Kidney (tissue), 14 donors: ENCODE measurements around the gene LCMT1. TPM values are rescaled to one million over a fixed set of nuclear protein-coding genes. Genes with fewer than 3 reads are reported as not detected.

Experiments used
- DNase-seq, 5 donors: peaks; one replicate each; pipeline ENCODE4 v3.0.0-alpha.2; 2013 to 2020
- FAIRE-seq: peaks from 2 replicates; lab custom pipeline; 2012; peaks lifted over from hg19 to GRCh38; lab: Jason Lieb, UNC
- H3K27ac ChIP-seq, 2 donors: one replicate each; pipeline ENCODE4 v1.7.0; 2013; ENCODE audit warnings: low read depth in 2 of 2, low read length in 2 of 2, inconsistent platforms in 1 of 2
- H3K27me3 ChIP-seq: one replicate; pipeline ENCODE4 v1.7.1; 2013; ENCODE audit warnings: low read length, inconsistent platforms; ENCODE audit not compliant: control insufficient read depth, insufficient read depth
- H3K36me3 ChIP-seq, 3 donors: one replicate each; pipeline versions ENCODE4 v1.7.0 to v1.7.1; 2013; ENCODE audit warnings: low read length in 3 of 3, control low read depth in 1 of 3, inconsistent platforms in 1 of 3; ENCODE audit not compliant: insufficient read depth in 3 of 3, control insufficient read depth in 2 of 3
- H3K4me1 ChIP-seq, 3 donors: one replicate each; pipeline versions ENCODE4 v1.7.0 to v1.7.1; 2013; ENCODE audit warnings: low read length in 3 of 3, inconsistent platforms in 1 of 3, low read depth in 1 of 3; ENCODE audit not compliant: control insufficient read depth in 2 of 3, insufficient read depth in 2 of 3
- H3K4me3 ChIP-seq, 3 donors: one replicate each; pipeline versions ENCODE4 v1.7.0 to v1.8.1; 2013; ENCODE audit warnings: low read length in 3 of 3, control low read depth in 1 of 3, inconsistent platforms in 1 of 3
- H3K9ac ChIP-seq, 3 donors: one replicate each; pipeline versions ENCODE4 v1.7.0 to v1.7.1; 2013; ENCODE audit warnings: low read length in 3 of 3, control low read depth in 1 of 3, inconsistent platforms in 1 of 3
- H3K9me3 ChIP-seq, 3 donors: one replicate each; pipeline versions ENCODE4 v1.7.0 to v1.7.1; 2013; ENCODE audit warnings: low read length in 3 of 3, control low read depth in 1 of 3, inconsistent platforms in 1 of 3; ENCODE audit not compliant: control insufficient read depth in 2 of 3, insufficient read depth in 1 of 3
- intact Hi-C: fragments of 100-400 bp; cut with DNase I; formaldehyde crosslinking; loops from one replicate; pipeline ENCODE4 v1.11.1; 2022
- polyA plus RNA-seq: library from polyadenylated mRNA; stranded (reverse); fragments of 350-450 nt; fragmentation: Illumina TruSeq; extraction: RNeasy Lipid Tissue Mini Kit (QIAGEN cat#74804); gene quantifications from one replicate; pipeline ENCODE4 v1.2.3, GENCODE V29; 2014; ENCODE audit warnings: low read depth, low replicate concordance; ENCODE audit not compliant: insufficient read depth
- total RNA-seq: library from RNA; stranded (reverse); fragmentation: NEBNext Ultra II Directional; extraction: Animal tissue kit (Norgen Biotek cat#: 25700); gene quantifications from one replicate; pipeline ENCODE4 v1.2.1, GENCODE V29; 2021
- TF ChIP-seq, protein P1 (sequence below): IDR thresholded peaks from 3 replicates; pipeline ENCODE4 v1.5.1; 2012; ENCODE audit warnings: mild to moderate bottlenecking, moderate library complexity, borderline replicate concordance; ENCODE audit not compliant: insufficient read depth; ENCODE audit errors: extremely low read depth
- donor health status: control.
- donor health status: control.
- donor health status: control.
- donor health status: control.
- donor health status: control.
- donor health status: DM: yes; HTN: yes; CAD: no.
- donor health status: Normal renal cell carcinoma (clear cell type).

Gene LCMT1
- total and polyA plus RNA-seq, 2 donors from 2014 or later, result 44.8 to 52.9 TPM

DNA sequence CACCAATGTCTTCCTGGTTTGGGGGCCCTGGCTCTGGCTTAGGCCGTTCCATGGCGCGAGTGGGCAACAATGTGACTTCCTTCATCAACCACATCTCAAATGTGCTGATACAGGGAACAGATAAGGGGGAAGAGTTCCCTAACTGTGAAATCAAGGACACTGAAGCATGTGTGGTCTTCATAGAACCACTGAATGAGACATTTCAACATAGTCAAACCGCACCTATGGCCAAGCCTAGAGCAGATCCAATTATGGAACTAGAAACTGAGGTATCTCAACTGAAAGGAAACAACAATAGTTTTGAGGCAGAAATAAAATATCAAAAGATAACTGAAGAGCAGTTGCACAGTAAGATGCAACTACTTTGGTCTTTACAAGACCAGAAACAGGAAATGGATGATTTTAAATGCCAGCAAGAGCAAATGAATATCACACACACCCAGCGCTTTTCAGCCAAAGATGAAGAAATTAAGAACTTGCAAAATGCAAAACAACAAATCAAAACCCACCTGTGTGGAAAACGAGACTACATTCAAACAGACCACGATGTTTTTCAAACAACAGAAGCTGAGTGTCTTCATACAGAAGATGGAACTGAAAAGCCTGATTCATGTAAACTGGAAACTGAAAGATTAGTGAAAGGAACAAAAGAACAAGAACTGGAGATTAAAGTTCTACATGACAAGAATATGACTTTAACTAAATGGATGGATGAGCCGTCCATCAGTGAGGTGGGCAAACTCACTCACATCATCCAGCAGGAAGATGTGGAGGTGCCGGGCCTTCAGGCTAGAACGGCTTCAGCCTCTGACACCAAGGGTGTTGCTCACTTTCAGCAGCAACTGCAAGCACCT, 18.1 kb upstream of the LCMT1 start:
- Histone ChIP-seq H3K4me1 (no peaks in the 10 kb centered on the region), H3K36me3 (no peaks in the 10 kb centered on the region), H3K4me3 (no peak overlapping the region), H3K27ac (no peak overlapping the region), H3K9me3 (no peaks in the 10 kb centered on the region), H3K9ac (no peak overlapping the region), H3K27me3 (no peaks in the 10 kb centered on the region)
- TF ChIP-seq, protein P1, sequence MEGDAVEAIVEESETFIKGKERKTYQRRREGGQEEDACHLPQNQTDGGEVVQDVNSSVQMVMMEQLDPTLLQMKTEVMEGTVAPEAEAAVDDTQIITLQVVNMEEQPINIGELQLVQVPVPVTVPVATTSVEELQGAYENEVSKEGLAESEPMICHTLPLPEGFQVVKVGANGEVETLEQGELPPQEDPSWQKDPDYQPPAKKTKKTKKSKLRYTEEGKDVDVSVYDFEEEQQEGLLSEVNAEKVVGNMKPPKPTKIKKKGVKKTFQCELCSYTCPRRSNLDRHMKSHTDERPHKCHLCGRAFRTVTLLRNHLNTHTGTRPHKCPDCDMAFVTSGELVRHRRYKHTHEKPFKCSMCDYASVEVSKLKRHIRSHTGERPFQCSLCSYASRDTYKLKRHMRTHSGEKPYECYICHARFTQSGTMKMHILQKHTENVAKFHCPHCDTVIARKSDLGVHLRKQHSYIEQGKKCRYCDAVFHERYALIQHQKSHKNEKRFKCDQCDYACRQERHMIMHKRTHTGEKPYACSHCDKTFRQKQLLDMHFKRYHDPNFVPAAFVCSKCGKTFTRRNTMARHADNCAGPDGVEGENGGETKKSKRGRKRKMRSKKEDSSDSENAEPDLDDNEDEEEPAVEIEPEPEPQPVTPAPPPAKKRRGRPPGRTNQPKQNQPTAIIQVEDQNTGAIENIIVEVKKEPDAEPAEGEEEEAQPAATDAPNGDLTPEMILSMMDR, result no peak
- FAIRE-seq (no peak), DNase-seq (no peak)
- intact Hi-C loops, result no loop called here

DNA sequence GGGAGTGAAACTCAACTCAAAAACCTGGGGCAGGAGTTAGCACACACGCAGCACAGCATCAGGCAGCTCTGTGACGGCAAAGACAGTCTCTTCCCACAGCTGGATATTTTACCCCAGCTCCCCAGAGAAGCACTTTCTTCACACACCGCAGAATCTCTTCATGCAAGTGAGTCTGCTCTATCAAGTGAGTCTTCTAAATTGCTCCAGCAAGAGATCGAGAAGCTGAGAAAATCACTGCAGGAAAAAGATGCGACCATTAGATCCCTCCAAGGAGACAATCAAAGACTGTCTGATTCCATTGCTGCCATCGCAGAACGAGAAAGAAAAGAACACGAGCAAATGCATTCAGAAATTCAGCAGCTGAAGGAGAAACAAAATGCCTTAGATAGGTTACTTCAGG, 16.9 kb upstream of the LCMT1 start:
- Histone ChIP-seq H3K4me1 (no peaks in the 10 kb centered on the region), H3K4me3 (no peak overlapping the region), H3K27me3 (no peaks in the 10 kb centered on the region), H3K27ac (no peak overlapping the region), H3K9ac (no peak overlapping the region), H3K9me3 (no peaks in the 10 kb centered on the region), H3K36me3 (no peaks in the 10 kb centered on the region)
- DNase-seq (no peak), FAIRE-seq (no peak)
- TF ChIP-seq, protein P1, result no peak
- intact Hi-C loops, result no loop called here

DNA sequence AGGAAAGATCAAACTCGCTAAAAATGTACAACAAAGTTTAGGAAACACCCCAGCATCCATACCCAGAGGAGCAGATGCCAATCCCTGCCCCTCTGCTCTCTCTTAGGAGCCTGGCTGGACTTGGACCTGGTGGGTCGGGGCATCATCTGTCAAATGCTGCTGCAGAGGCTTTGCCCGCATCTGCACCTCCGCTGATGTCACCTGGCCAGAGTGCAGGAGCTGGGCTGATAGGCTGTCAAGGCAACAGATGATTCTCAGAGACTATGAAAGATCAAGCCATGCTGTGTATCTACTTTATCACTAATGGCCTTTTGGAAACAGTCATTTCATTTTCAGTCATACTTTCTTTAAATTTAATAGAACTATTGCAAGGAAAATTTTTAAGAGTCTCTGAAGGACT, 15.9 kb upstream of the LCMT1 start:
- no peaks in the 10 kb centered on the region for H3K9me3 ChIP-seq
- H3K27ac ChIP-seq, result no peak overlapping the region
- H3K36me3 ChIP-seq, result no peaks in the 10 kb centered on the region
- no peak overlapping the region for H3K4me3 ChIP-seq
- TF ChIP-seq, protein P1, result no peak
- no peak overlapping the region for H3K9ac ChIP-seq
- intact Hi-C loops, result no loop called here
- DNase-seq, result no peak
- no peaks in the 10 kb centered on the region for H3K27me3 ChIP-seq
- no peak for FAIRE-seq
- H3K4me1 ChIP-seq, result no peaks in the 10 kb centered on the region
